ENCODE results near the gene CYTH1. TPM values are rescaled to one million over a fixed set of nuclear protein-coding genes. Genes with fewer than 3 reads are reported as not detected.

The CYTH1 gene
- total RNA-seq, 1 donor from 2014 or later: 103 TPM

DNA sequence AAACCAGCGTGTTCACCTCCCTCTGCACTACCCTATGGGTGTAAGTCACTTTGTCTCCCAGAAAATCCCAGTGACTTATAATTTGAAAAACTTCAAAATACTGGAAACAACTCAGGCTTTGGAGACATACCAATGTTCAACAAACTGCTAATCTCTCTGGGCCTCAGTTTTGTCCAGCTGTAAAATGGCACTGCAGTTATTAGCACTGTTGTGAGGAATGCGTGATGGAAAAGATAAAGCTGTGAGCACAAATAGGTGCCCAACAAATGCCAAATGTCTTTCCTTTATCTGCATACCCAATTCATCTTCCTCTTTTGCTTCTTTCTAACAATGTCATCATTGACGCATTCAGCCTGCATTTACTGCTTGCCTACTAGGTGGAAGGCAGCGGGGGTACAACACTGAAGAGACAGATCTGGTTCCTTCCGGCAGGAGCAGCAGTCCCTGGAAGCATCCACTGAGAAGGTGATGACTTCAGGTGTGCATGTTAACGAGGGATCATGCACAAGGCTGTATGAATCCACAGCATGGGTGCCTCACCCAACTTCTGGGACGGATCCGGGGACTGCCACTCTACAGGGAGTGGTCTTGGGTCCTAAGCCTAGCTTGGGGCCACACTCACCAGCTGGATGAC is 63.4 kb downstream of the CYTH1 start:
- no peaks in the 10 kb centered on the region for H3K27me3 ChIP-seq
- H3K4me3 ChIP-seq: no peak overlapping the region
- no peak for ATAC-seq
- no peaks in the 10 kb centered on the region for H3K36me3 ChIP-seq
- intact Hi-C loops (cut with DNase I): no loop called here
- TF ChIP-seq, protein P1, sequence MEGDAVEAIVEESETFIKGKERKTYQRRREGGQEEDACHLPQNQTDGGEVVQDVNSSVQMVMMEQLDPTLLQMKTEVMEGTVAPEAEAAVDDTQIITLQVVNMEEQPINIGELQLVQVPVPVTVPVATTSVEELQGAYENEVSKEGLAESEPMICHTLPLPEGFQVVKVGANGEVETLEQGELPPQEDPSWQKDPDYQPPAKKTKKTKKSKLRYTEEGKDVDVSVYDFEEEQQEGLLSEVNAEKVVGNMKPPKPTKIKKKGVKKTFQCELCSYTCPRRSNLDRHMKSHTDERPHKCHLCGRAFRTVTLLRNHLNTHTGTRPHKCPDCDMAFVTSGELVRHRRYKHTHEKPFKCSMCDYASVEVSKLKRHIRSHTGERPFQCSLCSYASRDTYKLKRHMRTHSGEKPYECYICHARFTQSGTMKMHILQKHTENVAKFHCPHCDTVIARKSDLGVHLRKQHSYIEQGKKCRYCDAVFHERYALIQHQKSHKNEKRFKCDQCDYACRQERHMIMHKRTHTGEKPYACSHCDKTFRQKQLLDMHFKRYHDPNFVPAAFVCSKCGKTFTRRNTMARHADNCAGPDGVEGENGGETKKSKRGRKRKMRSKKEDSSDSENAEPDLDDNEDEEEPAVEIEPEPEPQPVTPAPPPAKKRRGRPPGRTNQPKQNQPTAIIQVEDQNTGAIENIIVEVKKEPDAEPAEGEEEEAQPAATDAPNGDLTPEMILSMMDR (IDR thresholded peaks at IDR 0.05): no peak
- peaks cover 77% of the 10 kb centered on the region for H3K4me1 ChIP-seq
- no peak overlapping the region for H3K27ac ChIP-seq
- DNase-seq: no peak
- no peaks in the 10 kb centered on the region for H3K9me3 ChIP-seq

DNA sequence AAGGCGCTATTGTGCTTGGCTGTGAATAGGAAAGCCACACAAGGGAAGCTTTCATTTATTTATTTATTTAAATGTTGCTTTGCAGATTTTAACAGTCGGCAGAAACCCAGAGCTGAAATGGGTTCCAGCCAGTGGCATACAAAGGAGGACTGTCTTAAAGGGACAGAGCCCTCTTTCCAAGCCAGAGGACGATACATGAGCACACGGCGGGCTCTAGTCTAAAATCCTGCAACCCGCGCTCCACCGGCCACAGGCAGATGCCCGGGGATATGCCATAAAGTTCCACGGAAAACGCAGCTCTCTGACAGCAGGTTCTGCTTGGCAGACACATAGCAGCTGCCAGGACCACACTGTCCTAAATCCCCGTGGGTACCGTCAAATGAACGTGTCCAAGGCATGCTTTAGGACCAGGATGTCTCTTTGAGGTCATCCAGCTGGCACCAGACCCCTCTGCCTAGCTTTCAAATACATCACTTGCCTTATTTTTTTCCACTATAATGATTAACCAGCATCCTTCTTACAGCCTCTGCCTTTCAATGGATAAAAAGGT is 64.6 kb downstream of the CYTH1 start:
- Histone ChIP-seq H3K27ac (peak overlapping the region; percentile 24), H3K4me3 (peak overlapping the region; percentile 50), H3K9me3 (no peaks in the 10 kb centered on the region), H3K36me3 (no peaks in the 10 kb centered on the region), H3K27me3 (no peaks in the 10 kb centered on the region), H3K4me1 (peaks cover 73% of the 10 kb centered on the region)
- TF ChIP-seq, protein P1 (IDR thresholded peaks at IDR 0.05): no peak
- peak; percentile 23 for ATAC-seq
- intact Hi-C loops (cut with DNase I): no loop called here
- no peak for DNase-seq

DNA sequence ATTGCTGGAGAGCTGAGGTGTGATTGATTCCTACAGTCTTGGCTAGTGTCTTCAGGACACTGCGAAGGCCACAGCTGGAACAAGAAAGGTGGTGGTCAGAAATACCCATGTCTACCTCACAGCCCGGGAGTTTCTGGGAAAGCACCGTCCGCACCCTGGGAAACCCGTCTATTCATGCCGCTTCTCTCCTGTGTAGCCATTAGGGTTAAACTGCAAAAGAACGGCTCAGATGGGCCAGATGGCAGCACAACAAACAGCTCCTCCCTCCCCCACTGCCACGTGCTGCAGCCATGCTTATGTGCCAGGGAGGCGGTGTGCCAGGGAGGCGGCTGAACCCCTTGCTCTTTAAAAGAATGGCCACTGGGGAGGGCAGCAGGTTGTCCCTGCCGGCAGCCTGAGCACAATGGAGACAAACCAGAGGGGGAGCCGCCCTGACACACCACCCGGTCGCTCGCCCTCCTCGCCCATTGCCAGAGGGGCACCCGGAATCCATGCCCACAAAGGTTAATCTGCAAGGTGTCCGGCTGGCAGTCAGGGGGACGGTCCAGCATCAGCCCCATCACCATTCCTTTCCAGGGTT is 65.2 kb downstream of the CYTH1 start:
- H3K4me3 ChIP-seq: peak overlapping the region; percentile 50
- ATAC-seq: peak; percentile 83
- peaks cover 67% of the 10 kb centered on the region for H3K4me1 ChIP-seq
- intact Hi-C loops (cut with DNase I): no loop called here
- H3K9me3 ChIP-seq: no peaks in the 10 kb centered on the region
- no peaks in the 10 kb centered on the region for H3K36me3 ChIP-seq
- H3K27me3 ChIP-seq: no peaks in the 10 kb centered on the region
- peak overlapping the region; percentile 24 for H3K27ac ChIP-seq
- peak; percentile 82 for DNase-seq
- TF ChIP-seq, protein P1 (IDR thresholded peaks at IDR 0.05): no peak

DNA sequence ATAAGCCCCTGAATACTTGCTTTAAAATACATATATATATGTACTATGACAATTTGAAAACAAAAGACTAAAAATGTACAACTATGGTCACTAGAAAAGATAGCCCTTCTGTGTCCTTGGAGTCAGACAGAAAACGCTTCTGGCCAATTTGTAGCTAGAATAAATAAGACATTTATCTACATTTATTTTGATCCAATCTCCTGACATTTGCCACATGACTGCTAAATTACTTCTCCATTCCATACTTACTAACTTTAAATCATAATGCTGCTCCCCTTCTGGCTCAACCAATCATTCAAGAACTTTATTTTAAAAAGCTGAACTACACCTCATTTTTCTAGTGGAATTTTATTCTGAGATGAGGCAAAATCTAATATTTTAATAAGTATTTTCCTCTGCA is 65.8 kb downstream of the CYTH1 start:
- TF ChIP-seq, protein P1 (IDR thresholded peaks at IDR 0.05): no peak
- no peak for ATAC-seq
- Histone ChIP-seq H3K9me3 (no peaks in the 10 kb centered on the region), H3K27me3 (no peaks in the 10 kb centered on the region), H3K4me1 (peaks cover 64% of the 10 kb centered on the region), H3K36me3 (no peaks in the 10 kb centered on the region), H3K4me3 (no peak overlapping the region), H3K27ac (peak overlapping the region; percentile 24)
- intact Hi-C loops (cut with DNase I): no loop called here
- DNase-seq: no peak

DNA sequence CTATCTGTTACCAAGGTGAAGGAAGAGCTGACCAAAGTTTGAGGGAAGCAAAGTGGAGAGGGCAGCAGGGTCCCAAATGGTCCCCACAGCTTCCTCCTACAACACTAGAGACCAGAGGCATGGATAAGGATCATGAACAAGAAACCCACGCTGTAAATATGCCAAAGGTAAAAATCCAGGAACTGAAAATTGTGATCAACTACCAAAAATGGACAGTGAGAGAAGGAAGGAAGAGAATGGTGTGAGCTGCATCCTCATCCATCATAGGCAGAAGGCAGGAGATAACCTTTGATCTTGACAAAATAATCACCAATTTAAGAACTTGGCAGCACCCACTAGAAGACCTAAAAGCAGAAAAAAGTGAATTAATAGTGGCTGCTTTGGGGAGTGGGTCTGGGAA is 66.2 kb downstream of the CYTH1 start:
- no peaks in the 10 kb centered on the region for H3K36me3 ChIP-seq
- no peaks in the 10 kb centered on the region for H3K9me3 ChIP-seq
- intact Hi-C loops (cut with DNase I): no loop called here
- peak overlapping the region; percentile 9 for H3K27ac ChIP-seq
- no peak overlapping the region for H3K4me3 ChIP-seq
- H3K27me3 ChIP-seq: no peaks in the 10 kb centered on the region
- TF ChIP-seq, protein P1 (IDR thresholded peaks at IDR 0.05): no peak
- DNase-seq: no peak
- ATAC-seq: peak; percentile 45
- peaks cover 64% of the 10 kb centered on the region for H3K4me1 ChIP-seq
